A673 (cell line): ENCODE measurements around the gene AGR3.

Experiments used
- CTCF ChIP-seq: fragments of 300-800, 200-600 bp; sonication (generic); conservative IDR thresholded peaks from 2 replicates; pipeline ENCODE4 v1.5.1; 2017; ENCODE audit warnings: low read depth, mild to moderate bottlenecking, antibody characterized with exemption, low read length, moderate library complexity, mixed read lengths
- EZH2 ChIP-seq: fragments of 200-600 bp; sonication (generic); IDR thresholded peaks from 2 replicates; pipeline ENCODE4 v1.6.1; 2017; ENCODE audit warnings: borderline replicate concordance, low read depth, mild to moderate bottlenecking, mixed read lengths, antibody characterized with exemption, low read length; ENCODE audit not compliant: poor library complexity, severe bottlenecking

GRCh38 chr7:16921151-16921550 is 39.4 kb upstream of the AGR3 start:
- no peak for TF ChIP-seq CTCF
- no peak for TF ChIP-seq EZH2
